Tracheal epithelial cell (primary cell): ENCODE measurements around the gene UBXN11. TPM values are rescaled to one million over a fixed set of nuclear protein-coding genes. Genes with fewer than 3 reads are reported as not detected.

Experiments used
- total RNA-seq: library from RNA; depleted of rRNA; stranded (reverse); fragments of >200 nt; gene quantifications from 2 replicates; pipeline ENCODE4 v1.2.1, GENCODE V29; 2014

The UBXN11 gene, protein sequence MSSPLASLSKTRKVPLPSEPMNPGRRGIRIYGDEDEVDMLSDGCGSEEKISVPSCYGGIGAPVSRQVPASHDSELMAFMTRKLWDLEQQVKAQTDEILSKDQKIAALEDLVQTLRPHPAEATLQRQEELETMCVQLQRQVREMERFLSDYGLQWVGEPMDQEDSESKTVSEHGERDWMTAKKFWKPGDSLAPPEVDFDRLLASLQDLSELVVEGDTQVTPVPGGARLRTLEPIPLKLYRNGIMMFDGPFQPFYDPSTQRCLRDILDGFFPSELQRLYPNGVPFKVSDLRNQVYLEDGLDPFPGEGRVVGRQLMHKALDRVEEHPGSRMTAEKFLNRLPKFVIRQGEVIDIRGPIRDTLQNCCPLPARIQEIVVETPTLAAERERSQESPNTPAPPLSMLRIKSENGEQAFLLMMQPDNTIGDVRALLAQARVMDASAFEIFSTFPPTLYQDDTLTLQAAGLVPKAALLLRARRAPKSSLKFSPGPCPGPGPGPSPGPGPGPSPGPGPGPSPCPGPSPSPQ
- total RNA-seq = 1.2 and 1.9 TPM in 2 replicates

GRCh38 chr1:26306290-26307229, at the start of gene UBXN11:
Gene UBXN11 (minus strand): TSS chr1:26306636. CDS start chr1:26302883, 3,753 bp downstream.

GRCh38 chr1:26353976-26354820, 47.8 kb upstream of the UBXN11 start, which contains the start of gene CRYBG2:
Gene CRYBG2 (minus strand): TSS chr1:26354130. CDS start chr1:26346657, 7,473 bp downstream.

GRCh38 chr1:26317612-26318337, 11.3 kb upstream of the UBXN11 start, which contains the start of gene CD52:
Gene CD52 (plus strand): TSS chr1:26317958. CDS start chr1:26318018, 60 bp downstream.

DNA sequence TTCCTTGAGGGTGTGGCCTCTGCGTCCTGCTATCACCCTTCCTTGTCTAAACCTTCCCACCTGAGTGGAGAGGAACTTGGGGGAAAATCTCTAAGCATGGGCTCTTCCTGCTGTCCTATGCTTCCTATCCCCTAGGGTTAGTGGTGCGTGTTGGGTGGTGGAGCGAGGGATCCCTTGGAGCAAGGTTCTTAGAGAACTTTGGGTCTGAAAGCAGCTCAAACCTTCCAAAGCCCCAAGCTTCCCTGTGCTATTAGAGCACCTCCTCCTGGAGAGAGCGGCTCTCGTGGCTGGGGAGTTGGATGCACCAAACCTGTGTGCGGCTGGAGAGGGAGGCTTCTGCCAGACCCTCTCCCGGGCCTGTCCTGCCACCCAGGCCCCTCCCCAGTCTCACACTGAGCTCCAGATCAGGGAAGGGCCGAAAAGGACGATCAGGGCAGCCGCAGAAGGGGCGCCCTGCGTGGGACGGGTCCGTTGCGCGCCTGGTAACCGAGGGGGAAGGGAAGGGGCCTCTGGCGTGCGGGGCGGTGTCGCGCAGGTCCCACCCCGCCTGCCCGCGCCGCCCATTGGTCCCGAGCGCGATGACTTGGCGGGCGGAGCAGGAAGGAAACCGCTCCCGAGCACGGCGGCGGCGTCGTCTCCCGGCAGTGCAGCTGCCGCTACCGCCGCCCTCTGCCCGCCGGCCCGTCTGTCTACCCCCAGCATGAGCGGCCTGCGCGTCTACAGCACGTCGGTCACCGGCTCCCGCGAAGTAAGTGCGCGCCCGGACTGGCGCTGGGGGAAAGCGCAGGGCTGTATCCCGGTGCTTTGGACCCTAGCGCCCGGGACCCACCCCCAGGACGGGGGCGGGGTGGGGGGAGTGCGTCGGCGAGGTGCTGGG, 26.7 kb downstream of the UBXN11 start, which contains the start of gene SH3BGRL3:
TSS of gene SH3BGRL3 (plus strand) at position 631 of the 877 bp plus-strand sequence. CDS start at position 701, 70 bp downstream.

GRCh38 chr1:26233903-26234643, 72.4 kb downstream of the UBXN11 start, which contains the start of gene CEP85:
Gene CEP85 (plus strand): TSS chr1:26234200. CDS start chr1:26239784, 5,584 bp downstream.

Other genes with a start within 250 kb of the UBXN11 start
- not detected in 2 replicates for gene TRIM63, start 239.0 kb downstream of the UBXN11 start, total RNA-seq
- 3.6 and 7.9 TPM in 2 replicates for gene PDIK1L, start 194.8 kb downstream of the UBXN11 start, total RNA-seq
- under 0.01 TPM in 1 of 2 replicates, not detected in the other for gene FAM110D, start 147.6 kb downstream of the UBXN11 start, total RNA-seq
- not detected in 2 replicates for gene C1orf232, start 137.7 kb downstream of the UBXN11 start, total RNA-seq
- gene ZNF593, start 136.7 kb downstream of the UBXN11 start, total RNA-seq = 40.3 and 59.3 TPM in 2 replicates
- gene ZNF593OS, start 134.8 kb downstream of the UBXN11 start, total RNA-seq = not detected in 2 replicates
- gene CNKSR1, start 129.1 kb downstream of the UBXN11 start, total RNA-seq = 14.7 and 23.9 TPM in 2 replicates
- gene CATSPER4, start 116.0 kb downstream of the UBXN11 start, total RNA-seq = not detected in 2 replicates
- gene CEP85, start 72.4 kb downstream of the UBXN11 start, total RNA-seq = 9.9 and 11.7 TPM in 2 replicates
- 15.1 and 27.2 TPM in 2 replicates for gene SH3BGRL3, start 26.6 kb downstream of the UBXN11 start, total RNA-seq
- gene CD52, start 11.3 kb upstream of the UBXN11 start, total RNA-seq = not detected in 2 replicates
- gene CRYBG2, start 47.5 kb upstream of the UBXN11 start, total RNA-seq = 36.9 and 51.1 TPM in 2 replicates
- gene ZNF683, start 66.1 kb upstream of the UBXN11 start, total RNA-seq = not detected in 2 replicates
- gene LIN28A, start 104.2 kb upstream of the UBXN11 start, total RNA-seq = not detected in 2 replicates
- 28.9 and 29.8 TPM in 2 replicates for gene DHDDS, start 125.7 kb upstream of the UBXN11 start, total RNA-seq
- gene HMGN2, start 165.8 kb upstream of the UBXN11 start, total RNA-seq = 96.4 and 123 TPM in 2 replicates
- gene RPS6KA1, start 223.1 kb upstream of the UBXN11 start, total RNA-seq = 77.8 and 81.2 TPM in 2 replicates